WTC11 (cell line): ENCODE data around the gene CTSE. TPM values are rescaled to one million over a fixed set of nuclear protein-coding genes. Genes with fewer than 3 reads are reported as not detected.

Source experiments
- ATAC-seq: fragments of 200-7000 bp; cut with Tn5 transposase; 2 replicates; pipeline ENCODE4 v1.10.0; 2021; ENCODE audit warnings: mild to moderate bottlenecking, moderate library complexity
- CTCF ChIA-PET: fragments of 300-600 bp; sonication (Branson Sonifier 250); formaldehyde crosslinking; loops from one replicate; lab custom pipeline; 2021; ENCODE audit warnings: antibody characterized with exemption; lab: Charles Lee
- POLR2A ChIA-PET: fragments of 350-600 bp; sonication (Branson Sonifier 250); formaldehyde crosslinking; loops from one replicate; lab custom pipeline; 2021; ENCODE audit warnings: antibody characterized with exemption; lab: Charles Lee
- DNase-seq: peaks from one replicate; pipeline ENCODE4 v3.0.0; 2021; ENCODE audit warnings: low spot score
- H3K27ac Mint-ChIP-seq: 2 replicates; pipeline ENCODE4 v1.8.0; 2021; ENCODE audit warnings: mixed read lengths
- H3K27me3 Mint-ChIP-seq: 2 replicates; pipeline ENCODE4 v1.8.0; 2021; ENCODE audit warnings: low read depth, mild to moderate bottlenecking, moderate library complexity, mixed read lengths
- H3K36me3 Mint-ChIP-seq: 2 replicates; pipeline ENCODE4 v1.8.0; 2021; ENCODE audit warnings: mixed read lengths
- H3K4me1 Mint-ChIP-seq: 2 replicates; pipeline ENCODE4 v1.8.0; 2022; ENCODE audit warnings: mixed read lengths
- H3K4me3 Mint-ChIP-seq: 2 replicates; pipeline ENCODE4 v1.8.0; 2021; ENCODE audit warnings: mild to moderate bottlenecking, moderate library complexity, mixed read lengths
- H3K9me3 Mint-ChIP-seq: 2 replicates; pipeline ENCODE4 v1.8.0; 2021; ENCODE audit warnings: mixed read lengths
- ARID4B ChIP-seq: sonication (generic); formaldehyde crosslinking; IDR thresholded peaks from 2 replicates; pipeline ENCODE4 v1.8.0; 2023; ENCODE audit warnings: missing genetic modification reagents, mild to moderate bottlenecking, borderline replicate concordance
- CREM ChIP-seq: sonication (generic); formaldehyde crosslinking; IDR thresholded peaks from 2 replicates; pipeline ENCODE4 v1.8.1; 2022; ENCODE audit warnings: mild to moderate bottlenecking, missing genetic modification reagents, moderate library complexity
- CTCF ChIP-seq: fragments of 200-600 bp; IDR thresholded peaks from 2 replicates; pipeline ENCODE4 v1.8.0; 2022; ENCODE audit warnings: antibody characterized with exemption
- ELF4 ChIP-seq: sonication (generic); formaldehyde crosslinking; IDR thresholded peaks from 2 replicates; pipeline ENCODE4 v1.8.1; 2022; ENCODE audit warnings: low read depth, mild to moderate bottlenecking, moderate library complexity, missing genetic modification reagents
- GRHL2 ChIP-seq: fragments of 250-450 bp; sonication (Bioruptor Pico); IDR thresholded peaks from 2 replicates; pipeline ENCODE4 v1.8.0; 2022; ENCODE audit warnings: mild to moderate bottlenecking, moderate library complexity; ENCODE audit not compliant: insufficient replicate concordance, severe bottlenecking
- JUN ChIP-seq: sonication (generic); formaldehyde crosslinking; IDR thresholded peaks from 2 replicates; pipeline ENCODE4 v1.8.0; 2023; ENCODE audit warnings: mild to moderate bottlenecking, missing genetic modification reagents
- MLX ChIP-seq: sonication (generic); formaldehyde crosslinking; IDR thresholded peaks from 2 replicates; pipeline ENCODE4 v1.8.1; 2023; ENCODE audit warnings: mild to moderate bottlenecking, missing genetic modification reagents, moderate library complexity
- NFE2L1 ChIP-seq: sonication (generic); formaldehyde crosslinking; IDR thresholded peaks from 2 replicates; pipeline ENCODE4 v1.8.1; 2023; ENCODE audit warnings: missing genetic modification reagents
- NR1H2 ChIP-seq: sonication (generic); formaldehyde crosslinking; IDR thresholded peaks from 2 replicates; pipeline ENCODE4 v1.9.0; 2021; ENCODE audit warnings: mild to moderate bottlenecking, moderate library complexity, missing genetic modification reagents
- OVOL2 ChIP-seq: fragments of 250-450 bp; sonication (Bioruptor Pico); IDR thresholded peaks from 2 replicates; pipeline ENCODE4 v1.9.0; 2021; ENCODE audit warnings: mild to moderate bottlenecking, borderline replicate concordance
- TCF7 ChIP-seq: sonication (generic); formaldehyde crosslinking; IDR thresholded peaks from 2 replicates; pipeline ENCODE4 v1.8.0; 2022; ENCODE audit warnings: mild to moderate bottlenecking, low read depth, missing genetic modification reagents, moderate library complexity
- ZBTB21 ChIP-seq: sonication (generic); formaldehyde crosslinking; IDR thresholded peaks from 2 replicates; pipeline ENCODE4 v1.8.1; 2023; ENCODE audit warnings: mild to moderate bottlenecking, missing genetic modification reagents, borderline replicate concordance
- ZNF232 ChIP-seq: sonication (generic); formaldehyde crosslinking; IDR thresholded peaks from 2 replicates; pipeline ENCODE4 v1.8.0; 2022; ENCODE audit warnings: mild to moderate bottlenecking, missing genetic modification reagents
- ZNF423 ChIP-seq: fragments of 250-450 bp; sonication (Bioruptor Pico); IDR thresholded peaks from 2 replicates; pipeline ENCODE4 v2.1.2; 2022; ENCODE audit warnings: mild to moderate bottlenecking, moderate library complexity
- ZNF532 ChIP-seq: fragments of 250-450 bp; sonication (Bioruptor Pico); IDR thresholded peaks from 2 replicates; pipeline ENCODE4 v1.9.0; 2021; ENCODE audit warnings: mild to moderate bottlenecking, borderline replicate concordance
- total RNA-seq: library from RNA; stranded (reverse); gene quantifications from 3 replicates; pipeline ENCODE4 v1.2.3, GENCODE V29; 2021
- TF ChIP-seq, protein P1 (sequence below): sonication (generic); formaldehyde crosslinking; conservative IDR thresholded peaks from 2 replicates; pipeline ENCODE4 v1.8.1; 2022; ENCODE audit warnings: mild to moderate bottlenecking, missing genetic modification reagents
- TF ChIP-seq, protein P2 (sequence below): sonication (generic); formaldehyde crosslinking; IDR thresholded peaks from 2 replicates; pipeline ENCODE4 v1.8.1; 2022; ENCODE audit warnings: low read depth, mild to moderate bottlenecking, moderate library complexity, missing genetic modification reagents, borderline replicate concordance
- TF ChIP-seq, protein P3 (sequence below): sonication (generic); formaldehyde crosslinking; conservative IDR thresholded peaks from 2 replicates; pipeline ENCODE4 v1.8.1; 2023; ENCODE audit warnings: mild to moderate bottlenecking, low read depth, missing genetic modification reagents, moderate library complexity

Gene CTSE
- total RNA-seq, 1 experiment from 2014 or later = 0.17 TPM

DNA sequence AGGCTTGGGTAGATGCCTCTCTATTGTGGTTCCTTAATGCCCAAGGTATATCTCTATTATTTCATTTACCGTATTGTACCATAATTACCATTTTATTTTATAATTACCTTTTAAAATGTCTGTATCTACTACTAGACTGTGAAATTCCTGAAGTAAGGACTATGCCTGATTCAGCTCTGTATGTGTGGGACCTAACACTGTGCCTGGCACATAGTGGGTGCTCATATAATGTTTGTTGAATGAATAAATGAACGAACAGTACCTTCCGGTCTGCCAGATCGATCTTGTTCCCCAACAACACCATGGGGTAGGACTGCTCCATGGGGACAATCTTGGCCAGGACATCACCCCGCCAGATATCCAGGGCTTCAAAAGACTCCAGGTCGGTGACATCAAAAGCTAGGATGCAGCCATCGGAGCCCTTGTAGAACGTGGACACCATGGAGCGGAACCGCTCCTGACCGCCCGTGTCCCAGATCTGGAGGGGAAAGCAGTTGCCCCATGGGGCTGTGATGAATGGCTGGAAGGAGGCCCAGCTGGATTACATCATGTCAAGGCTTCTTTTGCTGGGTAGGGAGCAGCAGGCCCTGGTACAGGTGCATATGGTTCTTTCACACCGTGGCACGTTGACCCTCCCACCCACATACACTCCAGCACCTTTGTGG is 31.3 kb downstream of the CTSE start:
- Mint-ChIP-seq H3K4me3 (no peak overlapping the region), H3K36me3 (no peaks in the 10 kb centered on the region)
- ATAC-seq = no peak
- TF ChIP-seq NFE2L1 (CRISPR knock-in tag) = no peak
- no peak for TF ChIP-seq MLX (CRISPR knock-in tag)
- TF ChIP-seq JUN (CRISPR knock-in tag) = no peak
- TF ChIP-seq, protein P1, sequence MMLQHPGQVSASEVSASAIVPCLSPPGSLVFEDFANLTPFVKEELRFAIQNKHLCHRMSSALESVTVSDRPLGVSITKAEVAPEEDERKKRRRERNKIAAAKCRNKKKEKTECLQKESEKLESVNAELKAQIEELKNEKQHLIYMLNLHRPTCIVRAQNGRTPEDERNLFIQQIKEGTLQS = no peak
- no peak for TF ChIP-seq TCF7 (CRISPR knock-in tag)
- no peak for TF ChIP-seq CTCF
- TF ChIP-seq NR1H2 (CRISPR knock-in tag) = no peak
- no peak for TF ChIP-seq ELF4 (CRISPR knock-in tag)
- TF ChIP-seq, protein P2, sequence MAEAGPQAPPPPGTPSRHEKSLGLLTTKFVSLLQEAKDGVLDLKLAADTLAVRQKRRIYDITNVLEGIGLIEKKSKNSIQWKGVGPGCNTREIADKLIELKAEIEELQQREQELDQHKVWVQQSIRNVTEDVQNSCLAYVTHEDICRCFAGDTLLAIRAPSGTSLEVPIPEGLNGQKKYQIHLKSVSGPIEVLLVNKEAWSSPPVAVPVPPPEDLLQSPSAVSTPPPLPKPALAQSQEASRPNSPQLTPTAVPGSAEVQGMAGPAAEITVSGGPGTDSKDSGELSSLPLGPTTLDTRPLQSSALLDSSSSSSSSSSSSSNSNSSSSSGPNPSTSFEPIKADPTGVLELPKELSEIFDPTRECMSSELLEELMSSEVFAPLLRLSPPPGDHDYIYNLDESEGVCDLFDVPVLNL (CRISPR knock-in tag) = no peak
- no peak for TF ChIP-seq CREM
- TF ChIP-seq ZNF232 (CRISPR knock-in tag) = no peak
- no peak for TF ChIP-seq ZNF532 (CRISPR knock-in tag)
- TF ChIP-seq ZBTB21 (CRISPR knock-in tag) = no peak
- TF ChIP-seq GRHL2 (CRISPR knock-in tag) = no peak
- TF ChIP-seq ZNF423 (CRISPR knock-in tag) = no peak
- no peak for TF ChIP-seq ARID4B (CRISPR knock-in tag)
- TF ChIP-seq OVOL2 = no peak
- TF ChIP-seq, protein P3, sequence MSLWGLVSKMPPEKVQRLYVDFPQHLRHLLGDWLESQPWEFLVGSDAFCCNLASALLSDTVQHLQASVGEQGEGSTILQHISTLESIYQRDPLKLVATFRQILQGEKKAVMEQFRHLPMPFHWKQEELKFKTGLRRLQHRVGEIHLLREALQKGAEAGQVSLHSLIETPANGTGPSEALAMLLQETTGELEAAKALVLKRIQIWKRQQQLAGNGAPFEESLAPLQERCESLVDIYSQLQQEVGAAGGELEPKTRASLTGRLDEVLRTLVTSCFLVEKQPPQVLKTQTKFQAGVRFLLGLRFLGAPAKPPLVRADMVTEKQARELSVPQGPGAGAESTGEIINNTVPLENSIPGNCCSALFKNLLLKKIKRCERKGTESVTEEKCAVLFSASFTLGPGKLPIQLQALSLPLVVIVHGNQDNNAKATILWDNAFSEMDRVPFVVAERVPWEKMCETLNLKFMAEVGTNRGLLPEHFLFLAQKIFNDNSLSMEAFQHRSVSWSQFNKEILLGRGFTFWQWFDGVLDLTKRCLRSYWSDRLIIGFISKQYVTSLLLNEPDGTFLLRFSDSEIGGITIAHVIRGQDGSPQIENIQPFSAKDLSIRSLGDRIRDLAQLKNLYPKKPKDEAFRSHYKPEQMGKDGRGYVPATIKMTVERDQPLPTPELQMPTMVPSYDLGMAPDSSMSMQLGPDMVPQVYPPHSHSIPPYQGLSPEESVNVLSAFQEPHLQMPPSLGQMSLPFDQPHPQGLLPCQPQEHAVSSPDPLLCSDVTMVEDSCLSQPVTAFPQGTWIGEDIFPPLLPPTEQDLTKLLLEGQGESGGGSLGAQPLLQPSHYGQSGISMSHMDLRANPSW (CRISPR knock-in tag) = no peak

More for the DNA sequence above, 31.3 kb downstream of the CTSE start:
- Mint-ChIP-seq H3K27me3 (peaks cover 11% of the 10 kb centered on the region), H3K27ac (no peak overlapping the region), H3K9me3 (no peaks in the 10 kb centered on the region), H3K4me1 (peaks cover 19% of the 10 kb centered on the region)
- CTCF ChIA-PET = interaction anchor here (0.7 to 2.3 kb wide), 4 partner anchors 8 to 74 kb away, joined by 3 to 8 read pairs (median 6); no protein-coding TSS in a partner anchor
- no peak for DNase-seq
- POLR2A ChIA-PET = no interaction called here
